ENCODE measurements around the gene SIAH3. TPM values are rescaled to one million over a fixed set of nuclear protein-coding genes. Genes with fewer than 3 reads are reported as not detected.

Gene SIAH3
- total and polyA plus RNA-seq, 10 of the 15 experiments (the other 5 are each of a cell fraction or from before 2014, with no cell fraction given): not detected

GRCh38 chr13:45770886-45771285 lies 80.7 kb downstream of the SIAH3 start:
- peaks cover 1 to 9% of the 10 kb centered on the region in 2 experiments for H3K27me3 ChIP-seq (replicated peaks in 1 of 2; ENCODE audit: control insufficient read depth in 2 of 2, insufficient read depth in 2 of 2, low read length in 1 of 2)
- no peaks in the 10 kb centered on the region for H3K4me1 ChIP-seq (ENCODE audit: control insufficient read depth, insufficient read depth, low read length)
- H3K4me2 ChIP-seq (ENCODE audit: control insufficient read depth, insufficient read depth): no peak overlapping the region
- H4K20me1 ChIP-seq (ENCODE audit: control insufficient read depth, insufficient read depth): no peaks in the 10 kb centered on the region
- H3K36me3 ChIP-seq (ENCODE audit: control insufficient read depth in 2 of 2, insufficient read depth in 2 of 2, low read length in 1 of 2): no peaks in the 10 kb centered on the region
- ChIA-PET RAD21 (ENCODE audit: unreplicated experiment) (no interaction called here), SMC1A (ENCODE audit: uncharacterized antibody, unreplicated experiment) (interaction anchor here (0.8 kb wide), 1 partner anchor 9 kb away, joined by 3 read pairs; no protein-coding TSS in a partner anchor), CTCF (interaction anchor here (1.0 kb wide), 1 partner anchor 42 kb away, joined by 3 read pairs; no protein-coding TSS in a partner anchor), POLR2A (no interaction called here)
- no TSS peak for BruUV-seq (replicated peaks)
- no peak for DNase-seq (ENCODE audit: low read depth, low spot score)
- no peaks in the 10 kb centered on the region for H3K79me2 ChIP-seq (ENCODE audit: control insufficient read depth, insufficient read depth, low read length)
- in situ Hi-C loops (cut with MboI) (no loop called here), intact Hi-C loops (cut with micrococcal nuclease; ENCODE audit: unreplicated experiment) (no loop called here)
- H3K4me3 ChIP-seq: no peak overlapping the region
- TF ChIP-seq PML (IDR thresholded peaks at IDR 0.05; ENCODE audit: low read length): no peak
- TF ChIP-seq IRF4 (IDR thresholded peaks at IDR 0.05; ENCODE audit: low read depth, low read length): no peak
- no peak for TF ChIP-seq CREB1 (IDR thresholded peaks at IDR 0.05; ENCODE audit: low read depth)
- TF ChIP-seq CREM (IDR thresholded peaks at IDR 0.05; ENCODE audit: low read depth): no peak
- no peak for TF ChIP-seq HSF1 (IDR thresholded peaks at IDR 0.05; ENCODE audit: low read depth, low read length)
- no peak overlapping the region for H2AFZ ChIP-seq (ENCODE audit: control insufficient read depth, low read depth, low read length)
- 49% methylated on average over 2 of the region's 2 CpGs for WGBS (ENCODE audit: insufficient coverage, insufficient replicate concordance, low lambda C conversion rate, missing lambda C conversion rate)
- no peak overlapping the region for H3K27ac ChIP-seq (ENCODE audit: control insufficient read depth, insufficient read depth)
- H3K9ac ChIP-seq (ENCODE audit: control insufficient read depth, insufficient read depth, low read length): no peak overlapping the region
- no peak for FAIRE-seq
- ATAC-seq: no peak
- no peaks in the 10 kb centered on the region for H3K9me3 ChIP-seq (replicated peaks; ENCODE audit: control insufficient read depth, insufficient read depth, low read length)

Data from GM12878 (cell line).